GM12872 (cell line): ENCODE measurements around the gene SRGAP1.

Experiments
- TF ChIP-seq, protein P1 (sequence below): IDR thresholded peaks from 3 replicates; pipeline ENCODE4 v1.5.1; 2011; ENCODE audit warnings: low read depth, mild to moderate bottlenecking, low read length, moderate library complexity; ENCODE audit not compliant: insufficient read depth

Gene SRGAP1

DNA sequence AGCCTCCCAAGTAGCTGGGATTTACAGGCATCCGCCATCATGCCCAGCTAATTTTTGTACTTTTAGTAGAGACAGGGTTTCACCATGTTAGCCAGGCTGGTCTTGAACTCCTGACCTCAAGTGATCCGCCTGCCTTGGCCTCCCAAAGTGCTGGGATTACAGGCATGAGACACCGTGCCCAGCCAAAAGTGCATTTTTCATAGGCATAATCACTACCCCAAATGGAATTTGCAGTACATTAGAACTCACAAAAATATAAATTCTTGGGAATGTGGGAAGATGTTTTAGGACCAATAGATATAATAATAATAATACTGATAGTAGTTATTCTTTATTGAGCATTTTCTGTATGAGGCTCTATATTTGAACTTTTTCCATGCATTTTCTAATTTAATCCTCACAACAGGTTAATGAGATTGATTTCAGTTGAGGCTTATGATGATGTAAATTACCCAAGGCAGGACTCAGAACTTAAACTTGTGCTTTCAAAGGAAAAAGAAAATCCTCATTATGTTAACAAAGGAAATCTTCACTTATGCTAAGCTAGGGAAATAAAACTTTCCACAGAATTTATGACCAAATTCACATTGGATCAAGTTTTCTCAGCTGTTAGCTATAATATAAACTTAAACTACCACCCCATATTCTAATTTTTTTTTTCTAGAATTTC lies 121.6 kb downstream of the SRGAP1 start:
- TF ChIP-seq, protein P1, sequence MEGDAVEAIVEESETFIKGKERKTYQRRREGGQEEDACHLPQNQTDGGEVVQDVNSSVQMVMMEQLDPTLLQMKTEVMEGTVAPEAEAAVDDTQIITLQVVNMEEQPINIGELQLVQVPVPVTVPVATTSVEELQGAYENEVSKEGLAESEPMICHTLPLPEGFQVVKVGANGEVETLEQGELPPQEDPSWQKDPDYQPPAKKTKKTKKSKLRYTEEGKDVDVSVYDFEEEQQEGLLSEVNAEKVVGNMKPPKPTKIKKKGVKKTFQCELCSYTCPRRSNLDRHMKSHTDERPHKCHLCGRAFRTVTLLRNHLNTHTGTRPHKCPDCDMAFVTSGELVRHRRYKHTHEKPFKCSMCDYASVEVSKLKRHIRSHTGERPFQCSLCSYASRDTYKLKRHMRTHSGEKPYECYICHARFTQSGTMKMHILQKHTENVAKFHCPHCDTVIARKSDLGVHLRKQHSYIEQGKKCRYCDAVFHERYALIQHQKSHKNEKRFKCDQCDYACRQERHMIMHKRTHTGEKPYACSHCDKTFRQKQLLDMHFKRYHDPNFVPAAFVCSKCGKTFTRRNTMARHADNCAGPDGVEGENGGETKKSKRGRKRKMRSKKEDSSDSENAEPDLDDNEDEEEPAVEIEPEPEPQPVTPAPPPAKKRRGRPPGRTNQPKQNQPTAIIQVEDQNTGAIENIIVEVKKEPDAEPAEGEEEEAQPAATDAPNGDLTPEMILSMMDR: no peak

DNA sequence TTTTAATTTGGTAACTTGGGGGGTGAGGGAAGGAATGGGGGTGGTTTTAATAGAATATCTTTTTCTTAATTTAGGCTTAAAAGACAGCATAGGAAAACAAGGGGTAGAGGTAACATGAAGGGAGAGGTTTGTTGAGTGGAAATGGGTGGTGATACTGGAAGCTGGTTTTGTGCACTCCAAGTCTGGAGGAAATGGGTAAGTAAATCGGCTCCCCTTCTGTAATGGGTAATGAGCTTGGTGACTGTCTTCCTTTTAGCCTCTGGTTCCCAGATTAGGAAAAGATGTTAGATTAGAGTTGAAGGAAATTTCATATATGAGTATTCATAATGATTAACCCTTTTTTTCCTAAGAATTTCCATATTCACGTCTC lies 122.1 kb downstream of the SRGAP1 start:
- TF ChIP-seq, protein P1: no peak

DNA sequence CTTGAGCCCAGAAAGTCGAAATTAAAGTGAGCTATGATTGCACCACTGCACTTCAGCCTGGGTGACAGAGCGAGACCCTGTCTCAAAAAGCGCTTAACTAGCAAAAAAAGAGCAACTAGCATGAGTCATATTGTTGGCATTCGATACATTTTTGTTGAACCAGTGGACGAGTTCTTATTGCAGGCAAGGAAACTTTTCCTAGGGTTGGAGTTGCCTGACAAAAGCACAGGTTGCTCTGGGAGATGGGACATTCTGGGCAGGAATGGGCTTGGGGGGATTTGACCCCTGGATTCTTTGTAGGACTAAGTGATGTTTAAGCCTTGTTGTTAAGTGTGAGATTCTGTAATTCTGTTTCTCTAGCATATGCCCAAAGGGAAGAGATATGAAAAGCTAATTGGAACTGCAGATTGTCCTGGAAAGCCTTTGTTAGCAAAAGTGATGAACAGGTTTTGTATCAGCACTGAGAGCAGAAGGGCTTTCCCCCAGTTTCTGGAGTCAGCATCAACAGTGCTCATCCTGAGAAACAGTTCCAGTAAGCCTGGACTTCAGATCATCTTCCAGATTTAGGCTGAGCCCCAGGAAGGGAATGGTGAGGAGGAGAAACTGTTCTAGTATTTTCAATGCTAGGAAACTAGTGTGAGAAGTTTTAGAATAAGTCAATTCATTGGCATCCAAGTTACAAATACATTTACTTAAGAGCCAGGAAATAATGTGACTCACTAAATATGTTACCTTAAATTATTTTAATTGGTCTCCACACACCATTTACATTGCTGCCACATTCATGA lies 123.1 kb downstream of the SRGAP1 start:
- TF ChIP-seq, protein P1: no peak

DNA sequence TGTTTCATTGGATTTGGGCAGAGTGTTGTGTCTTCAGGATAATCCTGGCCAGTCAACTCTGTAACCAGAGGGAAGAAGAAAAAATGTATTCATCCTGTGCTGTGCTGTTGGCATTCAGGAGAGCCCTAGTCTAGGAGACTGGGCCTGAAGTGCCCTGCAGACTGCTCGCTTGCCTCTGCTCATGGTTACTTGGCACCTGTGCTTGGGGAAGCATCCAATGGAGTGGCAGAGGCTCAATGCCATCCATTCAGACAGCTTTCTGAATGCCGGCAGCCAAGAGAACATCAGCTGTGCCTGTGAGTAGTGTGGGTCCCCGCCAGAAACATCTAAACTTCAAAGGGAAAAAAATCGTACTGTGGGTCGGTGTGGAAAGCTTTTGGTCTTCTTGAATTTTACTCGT lies 124.2 kb downstream of the SRGAP1 start:
- TF ChIP-seq, protein P1: no peak

DNA sequence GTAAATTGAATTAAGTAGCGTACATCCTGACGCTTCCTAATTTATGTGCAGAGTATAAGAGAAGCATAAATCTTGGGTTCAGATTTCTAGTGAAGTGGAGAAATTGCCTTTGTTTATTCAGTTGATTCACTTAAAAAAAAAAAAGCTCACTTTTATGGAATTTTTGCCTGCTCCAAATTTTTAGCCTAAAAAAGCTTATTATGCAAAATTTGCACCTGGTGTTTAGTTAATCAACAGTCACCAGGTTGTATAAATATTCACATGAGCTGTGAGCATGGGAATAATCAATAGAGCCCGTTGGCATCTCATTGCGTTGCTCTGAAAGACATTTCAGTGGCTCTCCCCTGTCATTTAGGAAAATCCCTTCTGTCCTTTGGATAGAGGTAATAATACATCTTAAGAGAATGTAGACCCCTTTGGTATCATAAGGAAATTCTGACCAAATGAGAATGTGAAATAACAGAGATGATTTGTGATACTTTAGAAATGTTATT lies 132.4 kb downstream of the SRGAP1 start:
- TF ChIP-seq, protein P1: no peak

DNA sequence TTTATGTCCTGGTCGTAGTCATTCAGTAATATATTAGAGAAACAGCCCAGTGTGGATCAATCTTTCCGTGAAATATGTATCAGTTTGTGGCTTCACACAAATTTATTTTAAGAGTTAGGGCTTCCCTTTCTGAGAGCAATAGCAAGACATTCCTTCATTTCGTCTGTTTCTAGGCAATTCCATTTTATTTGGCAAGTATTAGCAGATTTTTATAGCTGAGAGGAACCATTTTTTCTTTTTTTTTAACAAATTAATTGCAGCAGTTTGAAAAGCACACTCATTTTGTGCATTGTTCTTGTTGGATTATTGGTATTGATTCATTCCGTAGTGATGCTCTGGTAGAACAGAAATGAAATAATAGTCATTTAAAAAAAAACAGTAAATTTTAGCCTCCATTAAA lies 132.9 kb downstream of the SRGAP1 start:
- TF ChIP-seq, protein P1: no peak

DNA sequence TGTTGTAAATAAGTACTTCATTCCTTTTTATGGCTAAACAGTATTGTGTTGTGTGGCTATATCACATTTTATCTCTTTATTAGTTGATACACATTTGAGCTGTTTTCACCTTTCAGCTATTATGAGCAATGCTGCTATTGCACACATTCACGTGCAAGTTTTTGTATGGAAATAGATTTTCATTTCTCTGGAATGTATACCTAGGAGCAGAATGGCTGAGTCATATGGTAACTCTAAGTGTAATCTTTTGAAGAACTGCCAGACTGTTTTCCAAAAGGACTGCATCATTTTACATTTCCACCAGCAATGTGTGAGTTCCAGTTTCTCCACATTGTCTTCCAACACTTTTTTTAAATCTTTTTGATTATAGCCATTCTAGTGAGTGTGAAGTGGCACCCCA lies 134.0 kb downstream of the SRGAP1 start:
- TF ChIP-seq, protein P1: no peak
